GM12873 (cell line): ENCODE data around the gene THADA.

Experiments
- CTCF ChIP-seq: IDR thresholded peaks from 2 replicates; pipeline ENCODE4 v1.5.1; 2012; ENCODE audit warnings: low read depth, mild to moderate bottlenecking, moderate library complexity, low read length, control low read depth; ENCODE audit not compliant: insufficient read depth; ENCODE audit errors: missing control alignments

Gene THADA

GRCh38 chr2:43576981-43577892 lies 18.6 kb downstream of the THADA start:
- peak; percentile 68 for TF ChIP-seq CTCF

- no peak for TF ChIP-seq CTCF
Measured at GRCh38 chr2:43572244-43572643, 23.6 kb downstream of the THADA start.

GRCh38 chr2:43569921-43570320 lies 25.9 kb downstream of the THADA start:
- TF ChIP-seq CTCF, result no peak

GRCh38 chr2:43568228-43568627 lies 27.6 kb downstream of the THADA start:
- no peak for TF ChIP-seq CTCF

- TF ChIP-seq CTCF, result no peak
Measured at GRCh38 chr2:43566461-43566729, 29.4 kb downstream of the THADA start.

GRCh38 chr2:43563679-43564078 lies 32.2 kb downstream of the THADA start:
- TF ChIP-seq CTCF, result no peak

GRCh38 chr2:43560231-43560547 lies 35.6 kb downstream of the THADA start:
- no peak for TF ChIP-seq CTCF
